SK-N-MC (cell line): ENCODE data around the gene TPSG1.
"Not testable (repeated sequence)": the region's sequence is repeated elsewhere in the genome, so short reads cannot be mapped to it uniquely, and the experiment has no call there.

Experiments
- DNase-seq: peaks from one replicate; pipeline ENCODE4 v3.0.0-alpha.2; 2011; ENCODE audit warnings: low read depth, low spot score
- H3K27ac ChIP-seq: fragments of 200-600 bp; sonication (generic); 2 replicates; pipeline ENCODE4 v1.5.1; 2016; ENCODE audit warnings: mixed run types
- H3K36me3 ChIP-seq: fragments of 200-600 bp; sonication (generic); 2 replicates; pipeline ENCODE4 v1.6.1; 2017; ENCODE audit warnings: antibody characterized with exemption, low read length, mixed read lengths; ENCODE audit not compliant: insufficient read depth
- H3K4me3 ChIP-seq: fragments of 200-600 bp; sonication (generic); 2 replicates; pipeline ENCODE4 v1.5.1; 2016
- H3K9ac ChIP-seq: fragments of 200-600 bp; sonication (generic); 2 replicates; pipeline ENCODE4 v1.8.0; 2017; ENCODE audit warnings: mixed run types, mixed read lengths; ENCODE audit not compliant: insufficient read length
- H3K9me3 ChIP-seq: fragments of 200-600 bp; sonication (generic); 2 replicates; pipeline ENCODE4 v1.6.1; 2017; ENCODE audit warnings: low read depth, mild to moderate bottlenecking, antibody characterized with exemption, low read length, moderate library complexity, mixed read lengths
- EZH2 ChIP-seq: fragments of 200-600 bp; sonication (generic); IDR thresholded peaks from one replicate; pipeline ENCODE4 v1.6.1; 2017; ENCODE audit warnings: antibody characterized with exemption
- FOXP2 ChIP-seq: optimal IDR thresholded peaks from 2 replicates; pipeline ENCODE3; 2011; ENCODE audit warnings: mild to moderate bottlenecking, moderate library complexity; ENCODE audit not compliant: insufficient read depth; ENCODE audit errors: extremely low read length, control extremely low read depth
- POLR2AphosphoS5 ChIP-seq: IDR thresholded peaks from 2 replicates; pipeline ENCODE4 v1.6.1; 2012; ENCODE audit warnings: mild to moderate bottlenecking, low read depth, low read length, borderline replicate concordance

The TPSG1 gene

DNA sequence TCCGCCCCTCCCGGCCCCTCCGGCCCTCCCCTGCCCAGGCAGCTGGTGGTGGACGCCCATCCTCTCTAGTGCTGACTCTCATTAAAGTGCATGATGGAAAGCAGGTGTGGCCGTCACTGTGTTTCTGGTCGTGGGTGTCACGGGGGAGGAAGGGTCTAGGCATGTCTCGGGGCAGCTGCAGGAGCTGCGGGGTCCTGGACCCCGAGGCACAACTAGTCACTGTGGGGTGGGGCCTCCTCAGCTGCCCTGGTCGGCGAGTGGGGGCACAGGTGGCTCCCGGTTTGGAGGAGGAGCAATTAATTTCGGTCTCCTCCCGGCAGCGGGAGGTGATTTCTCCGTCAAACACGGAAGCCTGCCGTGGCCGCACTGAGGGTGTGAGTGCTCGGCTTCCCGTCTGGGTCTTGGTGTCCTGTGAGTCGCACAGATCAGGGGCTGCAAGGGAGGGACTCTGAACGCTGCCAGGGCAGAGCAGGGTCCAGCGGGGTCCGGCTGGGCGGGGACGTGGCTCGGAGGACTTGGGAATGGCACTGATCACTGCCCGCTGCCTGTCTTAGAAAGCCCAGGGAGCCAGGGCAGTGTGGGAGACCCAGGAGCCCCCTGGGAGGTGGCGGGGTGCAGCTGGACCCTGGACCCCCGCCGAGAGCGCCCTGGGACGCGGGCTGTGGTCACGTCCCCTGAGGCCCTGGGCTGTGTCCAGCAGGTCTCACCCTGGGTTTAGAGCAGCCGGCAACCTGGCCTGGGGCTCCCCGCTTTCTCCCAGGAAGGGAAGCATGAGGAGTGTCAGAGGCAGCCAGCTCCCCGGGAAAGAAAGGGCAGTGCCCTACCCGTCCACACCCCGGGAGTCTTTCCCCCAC lies 34.1 kb upstream of the TPSG1 start:
- H3K27ac ChIP-seq: no peak overlapping the region
- no peak overlapping the region for H3K9ac ChIP-seq
- H3K36me3 ChIP-seq: no peaks in the 10 kb centered on the region
- no peaks in the 10 kb centered on the region for H3K9me3 ChIP-seq
- no peak overlapping the region for H3K4me3 ChIP-seq
- TF ChIP-seq FOXP2: no peak
- no peak for TF ChIP-seq EZH2
- no peak for TF ChIP-seq POLR2AphosphoS5
- no peak for DNase-seq

DNA sequence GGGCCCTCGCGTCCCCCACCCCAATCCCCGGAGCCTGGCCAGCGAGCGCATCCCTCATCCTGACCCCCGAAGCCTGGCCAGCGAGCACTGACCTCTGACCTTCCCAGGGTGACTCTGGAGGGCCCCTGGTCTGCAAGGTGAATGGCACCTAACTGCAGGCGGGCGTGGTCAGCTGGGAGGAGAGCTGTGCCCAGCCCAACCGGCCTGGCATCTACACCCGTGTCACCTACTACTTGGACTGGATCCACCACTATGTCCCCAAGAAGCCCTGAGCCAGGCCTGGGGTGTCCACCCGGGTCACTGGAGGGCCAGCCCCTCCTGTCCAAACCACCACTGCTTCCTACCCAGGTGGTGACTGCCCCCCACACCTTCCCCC lies 33.1 kb upstream of the TPSG1 start:
- TF ChIP-seq POLR2AphosphoS5: no peak
- no peak for TF ChIP-seq FOXP2
- H3K36me3 ChIP-seq: no peaks in the 10 kb centered on the region
- H3K27ac ChIP-seq: no peak overlapping the region
- no peak overlapping the region for H3K4me3 ChIP-seq
- no peak overlapping the region for H3K9ac ChIP-seq
- DNase-seq: no peak
- no peaks in the 10 kb centered on the region for H3K9me3 ChIP-seq

DNA sequence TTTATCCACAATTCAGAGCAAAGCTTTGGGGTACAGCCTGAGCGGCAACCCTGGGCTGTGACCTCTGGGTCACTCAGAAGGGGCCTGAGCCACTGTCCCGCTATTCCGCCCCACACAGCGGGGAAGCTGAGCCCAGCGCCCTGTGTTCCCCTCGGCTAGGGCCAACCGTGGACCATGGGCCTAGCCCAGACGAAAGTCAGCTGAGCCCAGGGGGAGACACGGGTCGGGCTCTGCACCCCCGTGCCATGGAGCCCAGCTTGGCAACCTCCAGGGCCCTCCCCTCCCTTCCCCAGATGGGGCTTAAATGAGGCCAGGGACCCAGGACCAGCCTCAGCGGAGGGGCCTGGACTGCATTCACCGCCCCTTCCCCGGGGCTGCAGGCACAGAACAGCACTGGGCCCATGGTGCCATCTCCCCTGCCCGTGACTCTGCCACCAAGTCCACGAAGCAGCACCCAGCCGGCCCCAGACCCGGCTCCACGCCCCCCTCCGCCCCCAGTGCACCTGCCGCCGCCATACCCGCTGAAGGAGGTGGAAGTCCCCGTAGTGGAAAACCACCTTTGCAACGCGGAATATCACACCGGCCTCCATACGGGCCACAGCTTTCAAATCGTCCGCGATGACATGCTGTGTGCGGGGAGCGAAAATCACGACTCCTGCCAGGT lies 32.6 kb upstream of the TPSG1 start:
- DNase-seq: no peak
- H3K36me3 ChIP-seq: no peaks in the 10 kb centered on the region
- no peak overlapping the region for H3K9ac ChIP-seq
- no peak overlapping the region for H3K4me3 ChIP-seq
- TF ChIP-seq POLR2AphosphoS5: no peak
- TF ChIP-seq FOXP2: no peak
- TF ChIP-seq EZH2: no peak
- H3K9me3 ChIP-seq: no peaks in the 10 kb centered on the region
- no peak overlapping the region for H3K27ac ChIP-seq

DNA sequence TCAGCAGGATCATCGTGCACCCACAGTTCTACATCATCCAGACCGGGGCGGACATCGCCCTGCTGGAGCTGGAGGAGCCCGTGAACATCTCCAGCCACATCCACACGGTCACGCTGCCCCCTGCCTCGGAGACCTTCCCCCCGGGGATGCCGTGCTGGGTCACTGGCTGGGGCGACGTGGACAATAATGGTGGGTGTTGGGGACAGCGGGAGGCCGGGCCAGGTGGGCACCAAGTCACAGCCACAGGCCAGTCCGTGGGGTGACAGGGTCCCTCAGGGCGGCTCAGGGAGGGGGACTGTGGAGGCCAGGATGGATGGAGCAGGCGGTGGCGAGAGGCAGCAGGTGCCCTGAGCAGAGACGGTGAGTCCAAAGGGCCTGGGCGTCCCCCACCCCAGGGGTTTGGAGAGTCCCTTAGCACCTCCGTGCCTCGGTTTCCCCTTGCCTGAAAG lies 31.8 kb upstream of the TPSG1 start:
- no peak for DNase-seq
- Histone ChIP-seq H3K4me3 (no peak overlapping the region), H3K27ac (no peak overlapping the region), H3K36me3 (no peaks in the 10 kb centered on the region), H3K9ac (no peak overlapping the region), H3K9me3 (no peaks in the 10 kb centered on the region)
- TF ChIP-seq EZH2 (no peak), POLR2AphosphoS5 (no peak), FOXP2 (no peak)

DNA sequence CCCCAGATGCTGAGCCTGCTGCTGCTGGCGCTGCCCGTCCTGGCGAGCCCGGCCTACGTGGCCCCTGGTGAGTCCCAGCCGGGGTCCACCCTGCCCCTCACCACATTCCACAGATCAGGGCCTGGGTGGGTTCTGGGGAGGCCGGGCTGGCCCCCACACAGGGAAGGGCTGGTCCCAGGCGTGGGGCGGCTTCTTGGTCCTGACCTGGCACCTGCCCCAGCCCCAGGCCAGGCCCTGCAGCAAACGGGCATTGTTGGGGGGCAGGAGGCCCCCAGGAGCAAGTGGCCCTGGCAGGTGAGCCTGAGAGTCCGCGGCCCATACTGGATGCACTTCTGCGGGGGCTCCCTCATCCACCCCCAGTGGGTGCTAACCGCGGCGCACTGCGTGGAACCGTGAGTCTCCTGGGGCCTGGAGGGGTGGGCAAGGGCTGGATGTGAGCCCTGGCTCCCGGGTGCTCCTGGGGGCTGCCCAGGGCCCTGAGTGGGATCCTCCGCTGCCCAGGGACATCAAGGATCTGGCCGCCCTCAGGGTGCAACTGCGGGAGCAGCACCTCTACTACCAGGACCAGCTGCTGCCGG lies 31.3 kb upstream of the TPSG1 start:
- H3K27ac ChIP-seq, DNase-seq, H3K9me3 ChIP-seq, H3K36me3 ChIP-seq, H3K9ac ChIP-seq, H3K4me3 ChIP-seq: not testable (repeated sequence)

DNA sequence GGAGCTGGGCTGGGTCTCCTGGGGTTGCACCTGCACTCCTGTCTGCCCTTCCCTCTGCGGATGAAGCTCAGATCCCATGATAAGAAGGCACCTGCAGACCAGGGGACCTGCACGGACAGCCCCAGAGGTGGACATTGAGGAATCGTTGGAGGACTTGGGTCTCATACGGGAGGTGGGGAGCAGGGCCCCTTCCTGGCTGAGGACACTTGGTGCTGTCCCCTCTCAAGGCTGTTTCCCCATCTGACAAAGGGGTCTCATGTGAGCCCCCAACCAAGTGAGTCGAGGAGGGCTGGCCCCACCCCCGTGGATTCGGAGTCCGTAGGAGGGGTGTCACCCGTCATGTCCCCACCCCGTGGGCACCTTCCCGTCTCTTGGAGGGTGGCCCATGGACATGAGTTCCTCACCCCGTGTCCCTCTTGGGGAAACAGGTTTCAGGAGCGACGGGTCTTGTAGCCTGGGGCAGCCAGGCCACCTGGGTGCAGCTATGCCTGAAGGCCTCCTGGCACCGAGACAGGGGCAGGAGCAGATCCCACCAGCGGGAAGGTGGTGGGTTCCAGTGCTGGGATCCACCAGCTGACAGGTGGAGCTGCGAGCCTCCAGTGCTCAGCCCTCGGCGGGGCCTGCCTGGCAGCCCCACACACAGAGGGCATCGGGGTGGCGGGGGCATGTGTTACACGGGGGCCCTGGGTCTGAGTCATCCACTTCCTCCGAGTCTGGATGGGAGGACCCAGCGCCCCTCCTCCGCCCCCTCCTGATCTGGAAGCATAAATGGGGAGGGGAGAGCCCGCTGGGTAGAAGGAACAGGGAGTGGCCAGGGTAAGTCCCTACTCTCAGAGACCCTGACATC lies 30.4 kb upstream of the TPSG1 start, which contains the start of gene TPSD1:
TPSD1 (plus strand) TSS at position 794 of the 847 bp plus-strand sequence. CDS start 212 bp downstream, outside the sequence.
- H3K27ac ChIP-seq, H3K36me3 ChIP-seq, DNase-seq, H3K9ac ChIP-seq, H3K4me3 ChIP-seq, H3K9me3 ChIP-seq: not testable (repeated sequence)

DNA sequence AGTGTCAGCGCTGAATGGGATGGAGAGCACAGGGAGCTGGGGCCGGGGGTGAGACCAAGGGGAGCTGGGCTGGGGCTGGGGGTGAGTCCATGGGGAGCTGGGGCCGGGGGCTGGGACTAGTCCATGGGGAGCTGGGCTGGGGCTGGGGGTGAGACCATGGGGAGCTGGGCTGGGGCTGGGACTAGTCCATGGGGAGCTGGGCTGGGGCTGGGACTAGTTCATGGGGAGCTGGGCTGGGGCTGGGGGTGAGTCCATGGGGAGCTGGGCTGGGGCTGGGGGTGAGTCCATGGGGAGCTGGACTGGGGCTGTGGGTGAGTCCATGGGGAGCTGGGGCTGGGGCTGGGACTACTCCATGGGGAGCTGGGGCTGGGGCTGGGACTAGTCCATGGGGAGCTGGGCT lies 29.8 kb upstream of the TPSG1 start:
- H3K36me3 ChIP-seq, DNase-seq, H3K9me3 ChIP-seq, H3K4me3 ChIP-seq, H3K27ac ChIP-seq, H3K9ac ChIP-seq: not testable (repeated sequence)

DNA sequence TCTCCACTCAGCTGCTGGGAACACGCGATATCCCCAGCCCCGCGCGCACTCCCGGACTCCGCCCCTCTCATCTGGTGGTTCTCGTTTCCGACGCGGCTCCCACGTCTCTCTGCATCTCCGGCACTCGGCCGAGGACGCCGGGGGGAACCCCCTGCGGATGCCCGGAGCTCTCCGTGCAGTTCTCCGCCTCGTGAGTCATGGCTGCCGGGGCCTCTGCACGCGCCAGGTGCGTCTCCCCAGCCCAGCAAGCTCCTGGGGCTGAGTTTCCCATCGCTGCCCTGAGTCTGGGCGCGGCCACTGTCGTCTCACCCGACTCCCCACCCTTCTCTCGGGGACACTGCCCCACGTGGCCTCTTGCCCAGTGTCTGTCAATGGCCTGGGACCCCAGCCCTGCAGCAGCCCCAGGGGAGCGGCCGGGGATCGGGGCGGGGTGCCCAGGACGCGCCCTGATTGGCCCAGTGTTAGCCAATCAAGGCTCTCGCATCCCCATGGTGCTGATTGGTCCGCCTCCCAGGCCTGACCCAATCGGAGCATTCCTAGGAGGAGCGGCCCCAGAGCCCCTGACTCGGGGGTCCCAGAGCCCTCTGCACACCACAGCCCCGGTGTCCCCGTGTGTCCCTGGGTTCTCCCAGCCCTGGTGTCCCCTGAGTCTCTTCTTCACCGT lies 28.8 kb upstream of the TPSG1 start:
- not testable (repeated sequence) for DNase-seq, H3K4me3 ChIP-seq, H3K27ac ChIP-seq, H3K9ac ChIP-seq, H3K9me3 ChIP-seq, H3K36me3 ChIP-seq

DNA sequence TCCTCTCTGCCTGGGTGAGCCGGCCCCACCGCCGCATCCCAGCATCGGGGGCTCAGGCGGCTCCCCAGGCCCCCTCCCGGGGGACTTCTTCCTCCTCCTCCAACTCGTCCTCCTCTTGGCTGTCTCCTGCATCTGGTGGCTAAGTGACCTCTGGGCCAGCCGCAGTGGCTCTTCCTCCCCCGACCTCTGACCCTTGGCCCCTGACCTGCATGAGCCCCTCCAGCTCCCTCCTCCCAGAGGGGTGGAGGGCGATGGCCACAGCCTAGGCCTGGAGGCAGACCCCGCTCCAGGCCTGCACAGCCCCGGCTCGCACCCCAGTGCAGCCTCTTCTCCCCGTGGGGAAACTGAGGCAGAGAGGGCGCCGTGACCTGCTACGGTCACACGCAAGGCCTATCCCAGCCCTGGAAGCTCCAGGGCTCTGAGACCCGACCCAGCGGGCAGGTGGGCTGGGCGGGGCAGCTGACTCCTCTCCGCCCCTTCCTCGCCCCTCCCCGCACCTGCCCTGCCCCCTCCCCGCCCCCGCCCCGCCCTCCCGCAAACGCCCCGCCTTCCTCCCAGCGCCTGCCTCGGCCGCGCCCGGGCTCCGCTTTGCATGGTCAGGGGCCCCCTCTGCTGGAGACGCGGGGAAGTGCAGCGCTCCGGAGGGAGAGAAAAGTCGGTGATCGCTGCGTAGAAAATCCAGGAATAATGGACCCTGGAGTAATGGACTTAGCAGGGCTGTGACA lies 24.1 kb upstream of the TPSG1 start:
- DNase-seq: not testable (repeated sequence)

DNA sequence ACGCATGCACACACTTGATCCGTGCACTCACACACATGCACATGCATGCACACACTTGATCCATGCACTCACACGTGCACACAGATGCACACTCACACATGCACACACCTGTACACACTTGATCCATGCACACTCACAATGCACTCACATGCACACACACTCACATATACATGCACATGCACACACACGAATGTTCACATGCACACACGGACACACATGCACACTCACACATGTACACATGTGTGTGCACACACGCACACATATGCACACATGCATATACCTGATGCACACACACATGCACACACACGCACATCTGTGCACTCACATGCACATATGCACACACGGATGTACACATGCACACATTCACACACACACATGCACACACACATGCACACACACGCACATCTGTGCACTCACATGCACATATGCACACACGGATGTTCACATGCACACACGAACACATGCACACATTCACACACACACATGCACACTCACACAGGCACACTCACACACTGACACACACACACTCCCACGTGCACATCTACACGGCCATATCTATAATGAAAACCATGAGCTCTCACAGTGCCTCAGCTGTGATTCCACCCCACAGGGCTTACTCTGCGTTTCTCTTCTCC lies 23.0 kb upstream of the TPSG1 start:
- H3K4me3 ChIP-seq: not testable (repeated sequence)

More for the DNA sequence above, 24.1 kb upstream of the TPSG1 start:
- not testable (repeated sequence) for H3K27ac ChIP-seq, H3K4me3 ChIP-seq, H3K9me3 ChIP-seq, H3K9ac ChIP-seq, H3K36me3 ChIP-seq

More for the DNA sequence above, 23.0 kb upstream of the TPSG1 start:
- H3K27ac ChIP-seq: peak overlapping the region; percentile 92; the same call in 1 of the 2 replicates
- not testable (repeated sequence) for H3K36me3 ChIP-seq, DNase-seq, H3K9me3 ChIP-seq, H3K9ac ChIP-seq
